ENCODE results near the gene SMG6. TPM values are rescaled to one million over a fixed set of nuclear protein-coding genes. Genes with fewer than 3 reads are reported as not detected.
A peak's percentile ranks its signal among the peaks of the same experiment; 100 is the strongest.

The SMG6 gene
- total RNA-seq, 1 donor from 2014 or later, result 19.4 TPM

- no peak for TF ChIP-seq CTCF (conservative IDR thresholded peaks at IDR 0.05; ENCODE audit: low read depth, low read length)
- no peak for DNase-seq (ENCODE audit: low read depth)
- peak overlapping the region; percentile 45 for H3K4me3 ChIP-seq (ENCODE audit: low read depth, low read length)
Measured at GRCh38 chr17:2055292-2056205, 248.0 kb downstream of the SMG6 start.

- DNase-seq (ENCODE audit: low read depth), result no peak
- peak; percentile 76 for TF ChIP-seq CTCF (conservative IDR thresholded peaks at IDR 0.05; ENCODE audit: low read depth, low read length)
- H3K4me3 ChIP-seq (ENCODE audit: low read depth, low read length), result peak within 1 kb of the TSS; percentile 52
Measured at GRCh38 chr17:2054512-2055291, 248.9 kb downstream of the SMG6 start, which contains the start of gene HIC1. TSS of gene HIC1 (plus strand) at chr17:2055103. CDS start at chr17:2056691, 1,588 bp downstream.

GRCh38 chr17:2054262-2054511, 249.4 kb downstream of the SMG6 start:
- DNase-seq (ENCODE audit: low read depth), result no peak
- peak overlapping the region; percentile 52 for H3K4me3 ChIP-seq (ENCODE audit: low read depth, low read length)
- TF ChIP-seq CTCF (conservative IDR thresholded peaks at IDR 0.05; ENCODE audit: low read depth, low read length), result no peak

- DNase-seq (ENCODE audit: low read depth), result no peak
- peak overlapping the region; percentile 52 for H3K4me3 ChIP-seq (ENCODE audit: low read depth, low read length)
- peak; percentile 46 for TF ChIP-seq CTCF (conservative IDR thresholded peaks at IDR 0.05; ENCODE audit: low read depth, low read length)
Measured at GRCh38 chr17:2053380-2054261, 250.0 kb downstream of the SMG6 start.

- TF ChIP-seq CTCF (conservative IDR thresholded peaks at IDR 0.05; ENCODE audit: low read depth, low read length), result no peak
- no peak for DNase-seq (ENCODE audit: low read depth)
- no peak overlapping the region for H3K4me3 ChIP-seq (ENCODE audit: low read depth, low read length)
Measured at GRCh38 chr17:2051933-2052559, 251.5 kb downstream of the SMG6 start.
